IPS-18c (cell line): ENCODE data around the gene ASB11.

Experiments used
- H3K4me3 ChIP-seq: 2 replicates; pipeline ENCODE4 v1.7.0; 2013; ENCODE audit warnings: low read depth, mild to moderate bottlenecking, low read length, moderate library complexity; ENCODE audit not compliant: insufficient read depth
- H3K9me3 ChIP-seq: one replicate; pipeline ENCODE4 v1.6.1; 2013; ENCODE audit warnings: mild to moderate bottlenecking, low read length, moderate library complexity; ENCODE audit not compliant: control insufficient read depth, insufficient read depth

ASB11 gene

GRCh38 chrX:15315509-15315908 lies at the start of gene ASB11:
TSS of gene ASB11 (minus strand) at chrX:15315640. CDS start at chrX:15315605, 35 bp downstream.
- no peaks in the 10 kb centered on the region for H3K9me3 ChIP-seq
- H3K4me3 ChIP-seq = no peak within 1 kb of the TSS

- Histone ChIP-seq H3K9me3 (no peaks in the 10 kb centered on the region), H3K4me3 (no peak overlapping the region)
Measured at GRCh38 chrX:15359701-15360100, 44.3 kb upstream of the ASB11 start.

- H3K4me3 ChIP-seq = no peak overlapping the region
- no peaks in the 10 kb centered on the region for H3K9me3 ChIP-seq
Measured at GRCh38 chrX:15358533-15358932, 43.1 kb upstream of the ASB11 start.

GRCh38 chrX:15356444-15356843 lies 41.0 kb upstream of the ASB11 start:
- Histone ChIP-seq H3K9me3 (no peaks in the 10 kb centered on the region), H3K4me3 (no peak overlapping the region)

GRCh38 chrX:15350329-15350996 lies 35.0 kb upstream of the ASB11 start:
- Histone ChIP-seq H3K9me3 (no peaks in the 10 kb centered on the region), H3K4me3 (no peak overlapping the region)

- Histone ChIP-seq H3K9me3 (no peaks in the 10 kb centered on the region), H3K4me3 (no peak overlapping the region)
Measured at GRCh38 chrX:15349046-15349445, 33.6 kb upstream of the ASB11 start.

GRCh38 chrX:15345976-15346375 lies 30.5 kb upstream of the ASB11 start:
- Histone ChIP-seq H3K4me3 (no peak overlapping the region), H3K9me3 (no peaks in the 10 kb centered on the region)

GRCh38 chrX:15344106-15344505 lies 28.7 kb upstream of the ASB11 start:
- no peak overlapping the region for H3K4me3 ChIP-seq
- no peaks in the 10 kb centered on the region for H3K9me3 ChIP-seq

GRCh38 chrX:15343075-15343476 lies 27.6 kb upstream of the ASB11 start:
- Histone ChIP-seq H3K9me3 (no peaks in the 10 kb centered on the region), H3K4me3 (no peak overlapping the region)

- H3K4me3 ChIP-seq = no peak overlapping the region
Measured at GRCh38 chrX:15340867-15341266, 25.4 kb upstream of the ASB11 start.

GRCh38 chrX:15336023-15336413 lies 20.6 kb upstream of the ASB11 start:
- H3K4me3 ChIP-seq = peak overlapping the region; percentile 47
- no peaks in the 10 kb centered on the region for H3K9me3 ChIP-seq

More at GRCh38 chrX:15340867-15341266, 25.4 kb upstream of the ASB11 start:
- no peaks in the 10 kb centered on the region for H3K9me3 ChIP-seq

GRCh38 chrX:15335135-15336022 lies 19.9 kb upstream of the ASB11 start, which contains the start of gene PIGA:
TSS of gene PIGA (minus strand) at chrX:15335523. CDS start at chrX:15331930, 3,593 bp downstream.
- Histone ChIP-seq H3K9me3 (no peaks in the 10 kb centered on the region), H3K4me3 (peak within 1 kb of the TSS; percentile 68)

GRCh38 chrX:15334561-15334960 lies 19.1 kb upstream of the ASB11 start:
- H3K4me3 ChIP-seq = peak overlapping the region; percentile 68

GRCh38 chrX:15328821-15329220 lies 13.4 kb upstream of the ASB11 start:
- no peak overlapping the region for H3K4me3 ChIP-seq
- H3K9me3 ChIP-seq = no peaks in the 10 kb centered on the region

More at GRCh38 chrX:15334561-15334960, 19.1 kb upstream of the ASB11 start:
- H3K9me3 ChIP-seq = no peaks in the 10 kb centered on the region

GRCh38 chrX:15328131-15328530 lies 12.7 kb upstream of the ASB11 start:
- Histone ChIP-seq H3K4me3 (no peak overlapping the region), H3K9me3 (no peaks in the 10 kb centered on the region)

- H3K4me3 ChIP-seq = no peak overlapping the region
- no peaks in the 10 kb centered on the region for H3K9me3 ChIP-seq
Measured at GRCh38 chrX:15322472-15322871, 7.0 kb upstream of the ASB11 start.

- no peaks in the 10 kb centered on the region for H3K9me3 ChIP-seq
- no peak overlapping the region for H3K4me3 ChIP-seq
Measured at GRCh38 chrX:15322072-15322471, 6.6 kb upstream of the ASB11 start.

- Histone ChIP-seq H3K4me3 (no peak overlapping the region), H3K9me3 (no peaks in the 10 kb centered on the region)
Measured at GRCh38 chrX:15321447-15321846, 6.0 kb upstream of the ASB11 start.
